ENCODE data around the gene ARHGAP9.
"Not testable (repeated sequence)": the region's sequence is repeated elsewhere in the genome, so short reads cannot be mapped to it uniquely, and the experiment has no call there.

The ARHGAP9 gene

GRCh38 chr12:57456145-57456700 lies 23.4 kb downstream of the ARHGAP9 start:
- no peak for DNase-seq

DNA sequence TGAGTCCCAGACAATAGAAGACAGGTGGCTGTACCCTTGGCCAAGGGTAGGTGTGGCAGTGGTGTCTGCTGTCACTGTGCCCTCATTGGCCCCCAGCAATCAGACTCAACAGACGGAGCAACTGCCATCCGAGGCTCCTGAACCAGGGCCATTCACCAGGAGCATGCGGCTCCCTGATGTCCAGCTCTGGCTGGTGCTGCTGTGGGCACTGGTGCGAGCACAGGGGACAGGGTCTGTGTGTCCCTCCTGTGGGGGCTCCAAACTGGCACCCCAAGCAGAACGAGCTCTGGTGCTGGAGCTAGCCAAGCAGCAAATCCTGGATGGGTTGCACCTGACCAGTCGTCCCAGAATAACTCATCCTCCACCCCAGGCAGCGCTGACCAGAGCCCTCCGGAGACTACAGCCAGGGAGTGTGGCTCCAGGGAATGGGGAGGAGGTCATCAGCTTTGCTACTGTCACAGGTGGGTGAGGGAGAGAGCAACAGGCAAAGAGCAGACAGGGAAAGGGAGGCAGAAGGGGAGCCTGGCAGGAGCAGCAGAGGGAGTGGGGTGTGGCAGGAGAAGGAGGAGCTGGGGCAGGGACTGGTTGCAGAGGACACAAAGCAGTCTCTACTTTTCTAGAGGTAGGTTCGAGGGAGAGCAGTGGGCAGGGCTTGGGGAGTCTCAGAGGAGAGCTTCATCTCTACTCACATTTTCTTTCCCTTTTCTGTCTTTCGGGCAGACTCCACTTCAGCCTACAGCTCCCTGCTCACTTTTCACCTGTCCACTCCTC lies 24.1 kb downstream of the ARHGAP9 start:
- DNase-seq = no peak

DNA sequence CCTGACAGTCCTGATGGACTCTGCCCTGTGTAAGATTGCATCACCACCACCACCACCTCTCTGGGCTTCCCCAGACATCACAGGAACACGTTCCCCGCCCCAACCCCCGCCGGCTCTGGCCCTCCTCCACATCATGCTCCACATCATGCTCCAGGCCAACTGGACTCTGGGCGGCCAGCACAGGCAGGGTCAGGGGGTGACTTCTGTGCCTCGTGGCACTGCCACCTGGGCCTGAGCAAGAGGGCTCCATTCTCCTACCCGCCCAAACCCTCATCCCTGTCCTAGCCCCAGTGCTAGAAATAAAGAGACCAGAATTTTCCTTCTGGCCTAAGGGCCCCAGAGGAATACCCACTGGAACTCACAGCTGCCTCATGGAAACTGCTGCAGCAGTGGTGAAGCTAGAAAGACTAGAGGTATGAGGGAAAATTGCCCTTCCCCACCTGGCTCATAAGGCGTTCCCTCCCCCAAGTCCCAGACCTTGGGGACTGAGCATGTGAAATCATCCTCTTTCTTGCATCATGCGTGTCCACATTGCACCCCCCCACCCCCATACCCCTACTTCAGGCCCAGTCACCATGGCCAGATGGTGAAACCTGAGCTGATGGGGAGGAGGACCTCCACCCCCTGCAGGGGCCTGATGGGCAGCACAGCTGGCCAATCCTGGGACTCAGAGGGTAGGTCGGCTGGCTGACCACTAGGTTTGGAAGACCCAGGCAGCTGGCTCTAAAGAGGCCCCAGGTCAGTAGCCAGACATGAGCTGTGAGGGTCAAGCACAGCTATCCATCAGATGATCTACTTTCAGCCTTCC lies 24.9 kb downstream of the ARHGAP9 start, which contains the start of gene INHBE:
Gene INHBE (plus strand): TSS at position 742 of the 808 bp plus-strand sequence. CDS start 230 bp downstream, outside the sequence.
- DNase-seq = no peak

DNA sequence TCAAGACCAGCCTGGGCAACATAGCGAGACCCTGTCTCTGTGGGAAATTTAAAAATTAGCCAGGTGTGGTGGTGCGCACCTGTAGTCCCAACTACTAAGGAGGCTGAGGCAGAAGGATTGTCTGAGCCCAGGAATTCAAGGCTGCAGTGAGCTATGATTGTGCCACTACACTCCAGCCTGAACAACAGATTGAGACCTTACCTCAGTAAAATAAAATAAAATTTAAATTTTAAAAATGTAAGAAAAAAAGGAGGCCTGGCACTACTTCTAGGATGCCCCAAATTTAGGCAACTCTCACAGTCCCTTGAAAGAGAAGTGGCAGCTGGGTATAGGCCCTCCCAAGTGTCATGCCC lies 25.5 kb downstream of the ARHGAP9 start:
- no peak for DNase-seq

GRCh38 chr12:57452937-57453509 lies 26.6 kb downstream of the ARHGAP9 start:
- peak; percentile 41 to 51 for DNase-seq

DNA sequence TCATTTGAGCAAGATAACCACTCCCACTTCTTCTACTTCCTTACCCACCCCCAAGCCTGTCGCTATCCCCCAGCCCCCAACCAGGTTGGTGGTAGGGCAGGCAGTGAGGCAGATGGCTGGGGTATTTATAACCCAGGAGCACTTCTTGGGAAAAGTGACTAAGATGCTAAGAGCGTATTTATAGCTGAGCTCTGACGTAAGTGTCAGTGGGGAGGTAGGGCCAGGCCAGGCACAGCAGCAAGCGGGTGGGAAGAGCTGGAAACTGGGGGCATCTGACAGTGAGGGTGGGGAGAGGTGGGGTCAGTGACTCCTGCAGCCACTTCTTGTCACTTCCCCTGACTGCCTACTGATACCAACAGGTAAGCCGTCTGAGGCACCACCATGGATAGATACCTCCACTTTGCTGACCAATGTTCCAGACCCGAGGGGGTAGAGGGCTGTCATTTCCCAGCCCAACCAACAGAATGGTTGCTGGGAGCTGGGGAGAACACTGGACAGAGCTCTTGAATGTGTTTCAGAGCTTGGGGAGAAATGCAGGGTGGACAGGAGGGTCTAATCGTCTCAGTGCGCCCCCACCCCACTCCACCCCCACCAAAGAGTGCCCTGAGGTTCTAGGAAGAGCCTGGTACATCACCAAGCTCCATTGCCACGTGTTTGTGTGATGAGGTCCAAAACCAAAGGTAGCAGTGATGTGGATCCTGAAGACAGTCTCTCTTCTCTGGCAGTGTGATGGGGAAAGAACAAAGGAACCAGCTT lies 27.3 kb downstream of the ARHGAP9 start:
- DNase-seq = peak in 1 of 2 donors; percentile 44

DNA sequence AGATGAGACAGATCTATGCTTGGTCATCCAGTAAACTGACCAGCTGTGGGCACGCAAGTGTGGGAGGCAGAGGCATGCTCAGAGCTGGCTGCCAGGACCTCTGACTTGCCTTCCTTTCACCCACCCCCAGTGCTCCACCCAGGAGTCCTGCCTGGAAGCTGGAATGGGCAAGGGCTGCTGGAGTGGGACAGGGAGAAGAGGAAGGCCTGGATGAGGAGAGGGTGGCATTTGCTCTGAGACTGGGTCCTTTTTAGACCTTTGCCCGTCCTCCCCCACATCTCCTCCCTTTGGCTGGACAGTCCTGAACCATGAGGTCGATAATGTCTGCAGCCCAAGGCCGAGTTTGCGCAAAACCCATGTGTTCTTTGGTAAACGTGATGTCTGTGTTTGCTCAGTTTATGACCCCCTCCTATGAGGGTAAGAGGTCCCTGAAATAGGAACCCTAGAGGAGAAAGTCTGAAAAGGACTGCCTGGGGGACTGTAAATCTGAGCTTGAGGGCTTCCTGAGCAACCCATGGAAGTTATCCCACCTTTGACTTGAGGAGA lies 28.4 kb downstream of the ARHGAP9 start:
- DNase-seq = no peak

GRCh38 chr12:57450057-57450456 lies 29.6 kb downstream of the ARHGAP9 start:
- DNase-seq = no peak

DNA sequence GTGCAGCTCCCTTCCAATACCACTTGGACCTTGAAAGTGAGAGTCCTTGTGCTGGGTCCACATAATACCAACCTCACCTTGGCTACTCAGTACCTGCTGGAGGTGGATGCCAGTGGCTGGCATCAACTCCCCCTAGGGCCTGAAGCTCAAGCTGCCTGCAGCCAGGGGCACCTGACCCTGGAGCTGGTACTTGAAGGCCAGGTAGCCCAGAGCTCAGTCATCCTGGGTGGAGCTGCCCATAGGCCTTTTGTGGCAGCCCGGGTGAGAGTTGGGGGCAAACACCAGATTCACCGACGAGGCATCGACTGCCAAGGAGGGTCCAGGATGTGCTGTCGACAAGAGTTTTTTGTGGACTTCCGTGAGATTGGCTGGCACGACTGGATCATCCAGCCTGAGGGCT lies 30.3 kb downstream of the ARHGAP9 start:
- DNase-seq = no peak

- no peak for DNase-seq
Observed at GRCh38 chr12:57448669-57449068, 31.0 kb downstream of the ARHGAP9 start.

- no peak for DNase-seq
Observed at GRCh38 chr12:57446292-57446960, 33.2 kb downstream of the ARHGAP9 start.

GRCh38 chr12:57444744-57445143 lies 34.9 kb downstream of the ARHGAP9 start:
- no peak for DNase-seq

GRCh38 chr12:57444337-57444736 lies 35.3 kb downstream of the ARHGAP9 start:
- DNase-seq = not testable (repeated sequence)

DNA sequence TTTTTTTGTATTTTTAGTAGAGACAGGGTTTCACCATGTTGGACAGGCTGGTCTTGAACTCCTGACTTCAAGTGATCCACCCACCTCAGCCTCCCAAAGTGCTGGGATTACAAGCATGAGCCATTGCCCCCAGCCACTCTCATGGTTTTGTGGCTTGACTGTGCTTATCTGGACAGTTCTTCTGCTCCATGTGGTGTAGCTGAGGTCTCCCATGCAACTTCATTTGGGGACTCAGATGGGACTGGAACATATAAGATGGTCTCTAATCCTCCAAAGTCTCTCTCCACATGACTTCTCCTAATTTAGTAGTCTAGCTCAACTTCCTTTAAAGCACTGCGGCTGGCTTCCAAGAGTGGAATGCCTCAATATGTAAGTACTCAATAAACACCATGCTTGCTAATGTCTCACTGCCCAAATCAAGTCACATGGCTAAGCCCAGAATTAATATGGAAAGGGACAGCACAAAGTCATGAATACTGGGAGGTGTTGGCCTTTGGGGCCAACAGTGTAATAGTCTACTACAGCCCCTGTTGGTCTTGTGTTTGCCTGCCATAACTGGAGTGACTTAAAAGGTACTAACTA lies 37.7 kb downstream of the ARHGAP9 start:
- no peak for DNase-seq

DNA sequence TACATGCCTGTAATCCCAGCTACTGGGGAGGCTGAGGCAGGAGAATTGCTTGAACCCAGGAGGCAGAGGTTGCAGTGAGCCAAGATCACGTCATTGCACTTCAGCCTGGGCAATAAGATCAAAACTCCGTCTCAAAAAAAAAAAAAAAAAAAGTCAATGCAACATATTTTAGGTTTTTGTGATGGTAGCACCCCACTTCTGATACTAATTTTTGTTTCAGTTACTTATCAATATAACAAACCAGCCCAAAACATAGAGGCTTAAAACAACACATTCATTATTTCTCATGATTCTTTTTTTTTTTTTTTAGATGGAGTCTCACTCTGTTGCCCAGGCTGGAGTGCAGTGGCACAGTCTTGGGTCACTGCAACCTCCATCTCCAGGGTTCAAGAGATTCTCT lies 38.3 kb downstream of the ARHGAP9 start:
- DNase-seq = not testable (repeated sequence)

DNA sequence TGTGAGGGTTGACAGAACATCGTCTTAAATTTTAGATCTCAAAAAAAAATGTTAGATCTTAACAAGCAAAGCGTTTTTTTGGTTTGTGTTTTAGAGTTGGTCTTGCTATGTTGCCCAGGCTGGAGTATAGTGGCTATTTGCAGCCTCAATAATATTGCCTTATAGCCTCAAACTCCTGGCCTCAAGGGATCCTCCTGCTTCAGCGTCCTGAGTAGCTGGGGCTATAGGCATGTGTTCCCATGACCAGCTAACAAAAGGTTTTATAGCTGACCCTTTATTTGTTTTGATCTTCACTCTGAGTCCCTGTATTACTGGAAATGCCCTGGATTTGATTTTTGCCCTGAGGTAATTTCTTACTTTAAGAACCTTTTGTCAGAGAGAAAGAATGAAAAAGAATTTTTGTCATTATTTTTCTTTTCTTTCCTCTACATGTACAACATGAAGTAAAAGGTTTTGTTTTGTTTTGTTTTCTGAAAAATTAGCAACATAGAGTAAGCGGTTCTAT lies 39.9 kb downstream of the ARHGAP9 start:
- no peak for DNase-seq

DNA sequence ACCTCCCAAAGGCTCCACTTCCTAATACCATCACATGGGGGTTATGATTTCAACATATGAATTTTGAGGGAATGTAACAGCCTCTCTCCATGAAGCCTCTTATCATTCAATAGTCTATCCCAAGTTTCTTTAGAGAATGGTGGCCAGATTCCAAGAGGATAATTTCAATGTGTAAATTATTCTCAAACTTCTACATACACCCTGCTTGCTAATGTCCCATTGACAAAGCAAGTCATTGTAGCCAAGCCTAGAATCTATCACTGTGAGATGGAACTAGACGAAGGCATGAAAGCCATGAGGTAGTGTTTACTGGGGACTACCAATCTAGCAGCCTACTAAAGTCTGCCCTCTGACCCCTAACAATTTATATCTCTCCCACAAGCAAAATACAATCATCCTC lies 41.3 kb downstream of the ARHGAP9 start:
- DNase-seq = no peak

GRCh38 chr12:57435293-57435692 lies 44.4 kb downstream of the ARHGAP9 start:
- DNase-seq = no peak

GRCh38 chr12:57434517-57435223 lies 45.0 kb downstream of the ARHGAP9 start, which contains the start of gene INHBC:
INHBC (plus strand) TSS chr12:57434784; CDS start chr12:57434887, 103 bp downstream.
- no peak for DNase-seq

GRCh38 chr12:57433370-57433769 lies 46.3 kb downstream of the ARHGAP9 start:
- DNase-seq = no peak

Measured in hippocampal formation (tissue), 2 donors.